PC-3 (cell line): ENCODE data around the gene CDCP1. TPM values are rescaled to one million over a fixed set of nuclear protein-coding genes. Genes with fewer than 3 reads are reported as not detected.

Experiments
- ATAC-seq: fragments of 200-7000 bp; cut with Tn5 transposase; 2 replicates; pipeline ENCODE4 v1.9.1; 2020; ENCODE audit warnings: mild to moderate bottlenecking, moderate library complexity
- BruUV-seq: library from RNA; stranded (reverse); fragments of 400-500 nt; replicated peaks from 2 replicates; lab custom pipeline; 2021; lab: Mats Ljungman, UMichigan
- CTCF ChIA-PET: fragments of 300-600 bp; sonication (Branson Sonifier 250); formaldehyde crosslinking; loops from one replicate; lab custom pipeline; 2022; ENCODE audit warnings: antibody characterized with exemption; lab: Charles Lee
- POLR2A ChIA-PET: fragments of 300-600 bp; sonication (Branson Sonifier 250); formaldehyde crosslinking; loops from one replicate; lab custom pipeline; 2022; ENCODE audit warnings: antibody characterized with exemption; ENCODE audit not compliant: unreplicated experiment; lab: Charles Lee
- DNase-seq: peaks from one replicate; pipeline ENCODE4 v3.0.0-alpha.2; 2015
- H2AFZ ChIP-seq: fragments of 300-600 bp; sonication (generic); 2 replicates; pipeline ENCODE4 v1.6.0; 2016; ENCODE audit warnings: antibody characterized with exemption, low read length
- H3F3A ChIP-seq: fragments of 300-600 bp; sonication (generic); one replicate; pipeline ENCODE4 v1.6.0; 2017; ENCODE audit warnings: antibody characterized with exemption, low read length, control low read depth, mild to moderate bottlenecking; ENCODE audit not compliant: unreplicated experiment
- H3K27ac ChIP-seq: fragments of 300-600 bp; sonication (generic); 2 replicates; pipeline ENCODE4 v1.5.1; 2016; ENCODE audit warnings: mild to moderate bottlenecking, low read length
- H3K27me3 ChIP-seq: fragments of 300-600 bp; sonication (generic); 2 replicates; pipeline ENCODE4 v1.6.1; 2016; ENCODE audit warnings: low read length, mixed read lengths
- H3K36me3 ChIP-seq: fragments of 300-600 bp; sonication (generic); 2 replicates; pipeline ENCODE4 v1.6.1; 2016; ENCODE audit warnings: low read depth, mixed run types, low read length, mixed read lengths
- H3K4me1 ChIP-seq: fragments of 300-600 bp; sonication (generic); 2 replicates; pipeline ENCODE4 v1.5.1; 2016; ENCODE audit warnings: low read length; ENCODE audit not compliant: insufficient read depth
- H3K4me2 ChIP-seq: fragments of 300-600 bp; sonication (generic); 2 replicates; pipeline ENCODE4 v1.6.0; 2016; ENCODE audit warnings: low read length
- H3K4me3 ChIP-seq: fragments of 300-600 bp; sonication (generic); 2 replicates; pipeline ENCODE4 v1.5.1; 2016; ENCODE audit warnings: mild to moderate bottlenecking, low read length, mixed read lengths
- H3K79me2 ChIP-seq: fragments of 300-600 bp; sonication (generic); 2 replicates; pipeline ENCODE4 v1.6.1; 2017; ENCODE audit warnings: low read length, mixed read lengths
- H3K9ac ChIP-seq: fragments of 300-600 bp; sonication (generic); 2 replicates; pipeline ENCODE4 v1.6.0; 2016; ENCODE audit warnings: mild to moderate bottlenecking, low read length
- H3K9me2 ChIP-seq: fragments of 300-600 bp; sonication (generic); replicated peaks from 2 replicates; pipeline ENCODE4 v1.6.1; 2016; ENCODE audit warnings: mixed run types, low read length, mixed read lengths
- H3K9me3 ChIP-seq: fragments of 300-600 bp; sonication (generic); 2 replicates; pipeline ENCODE4 v1.6.1; 2016; ENCODE audit warnings: low read length, mixed read lengths
- H4K20me1 ChIP-seq: fragments of 300-600 bp; sonication (generic); 2 replicates; pipeline ENCODE4 v1.6.1; 2016; ENCODE audit warnings: low read length, mixed read lengths
- EZH2 ChIP-seq: fragments of 300-600 bp; sonication (generic); IDR thresholded peaks from one replicate; pipeline ENCODE4 v1.6.1; 2017; ENCODE audit warnings: antibody characterized with exemption, mild to moderate bottlenecking, low read length; ENCODE audit not compliant: unreplicated experiment
- EZH2phosphoT487 ChIP-seq: fragments of 300-600 bp; sonication (generic); IDR thresholded peaks from 2 replicates; pipeline ENCODE4 v1.6.1; 2018; ENCODE audit warnings: mild to moderate bottlenecking, antibody characterized with exemption, low read length, borderline replicate concordance
- intact Hi-C: fragments of 100-400 bp; cut with micrococcal nuclease; formaldehyde crosslinking; loops from 2 replicates; pipeline ENCODE4 v1.9.0; 2023
- total RNA-seq: library from RNA; depleted of rRNA; stranded (reverse); fragments of >200 nt; gene quantifications from 2 replicates; pipeline ENCODE4 v1.2.3, GENCODE V29; 2014
- TF ChIP-seq, protein P1 (sequence below): fragments of 300-600 bp; sonication (generic); conservative IDR thresholded peaks from 2 replicates; pipeline ENCODE4 v1.5.1; 2017; ENCODE audit warnings: antibody characterized with exemption, low read depth, mild to moderate bottlenecking, low read length

Gene CDCP1
- total RNA-seq, 1 experiment from 2014 or later: 120 TPM

GRCh38 chr3:45082142-45082538, 64.0 kb downstream of the CDCP1 start:
- no peak for DNase-seq
- CTCF ChIA-PET: no interaction called here

GRCh38 chr3:45081506-45082141, 64.6 kb downstream of the CDCP1 start:
- Histone ChIP-seq H3K9me2 (no peaks in the 10 kb centered on the region), H3K79me2 (peaks cover 15% of the 10 kb centered on the region), H3K4me2 (no peak overlapping the region), H3K9me3 (no peaks in the 10 kb centered on the region), H3K9ac (no peak overlapping the region), H3K27ac (no peak overlapping the region), H4K20me1 (no peaks in the 10 kb centered on the region), H3K27me3 (no peaks in the 10 kb centered on the region), H3F3A (no peaks in the 10 kb centered on the region), H2AFZ (no peak overlapping the region), H3K36me3 (peaks cover 48% of the 10 kb centered on the region), H3K4me3 (no peak overlapping the region), H3K4me1 (peaks cover 14% of the 10 kb centered on the region)
- CTCF ChIA-PET: no interaction called here
- BruUV-seq: no TSS peak
- intact Hi-C loops: no loop called here
- POLR2A ChIA-PET: interaction anchor here (0.5 kb wide), 1 partner anchor 42 kb away, joined by 4 read pairs; no protein-coding TSS in a partner anchor
- TF ChIP-seq EZH2phosphoT487 (no peak), EZH2 (no peak)
- TF ChIP-seq, protein P1, sequence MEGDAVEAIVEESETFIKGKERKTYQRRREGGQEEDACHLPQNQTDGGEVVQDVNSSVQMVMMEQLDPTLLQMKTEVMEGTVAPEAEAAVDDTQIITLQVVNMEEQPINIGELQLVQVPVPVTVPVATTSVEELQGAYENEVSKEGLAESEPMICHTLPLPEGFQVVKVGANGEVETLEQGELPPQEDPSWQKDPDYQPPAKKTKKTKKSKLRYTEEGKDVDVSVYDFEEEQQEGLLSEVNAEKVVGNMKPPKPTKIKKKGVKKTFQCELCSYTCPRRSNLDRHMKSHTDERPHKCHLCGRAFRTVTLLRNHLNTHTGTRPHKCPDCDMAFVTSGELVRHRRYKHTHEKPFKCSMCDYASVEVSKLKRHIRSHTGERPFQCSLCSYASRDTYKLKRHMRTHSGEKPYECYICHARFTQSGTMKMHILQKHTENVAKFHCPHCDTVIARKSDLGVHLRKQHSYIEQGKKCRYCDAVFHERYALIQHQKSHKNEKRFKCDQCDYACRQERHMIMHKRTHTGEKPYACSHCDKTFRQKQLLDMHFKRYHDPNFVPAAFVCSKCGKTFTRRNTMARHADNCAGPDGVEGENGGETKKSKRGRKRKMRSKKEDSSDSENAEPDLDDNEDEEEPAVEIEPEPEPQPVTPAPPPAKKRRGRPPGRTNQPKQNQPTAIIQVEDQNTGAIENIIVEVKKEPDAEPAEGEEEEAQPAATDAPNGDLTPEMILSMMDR: no peak
- ATAC-seq (no peak), DNase-seq (no peak)

More at GRCh38 chr3:45082142-45082538, 64.0 kb downstream of the CDCP1 start:
- Histone ChIP-seq H3K4me3 (no peak overlapping the region), H4K20me1 (no peaks in the 10 kb centered on the region), H3K9ac (no peak overlapping the region), H3K4me1 (peaks cover 14% of the 10 kb centered on the region), H3K9me2 (no peaks in the 10 kb centered on the region), H3K27me3 (no peaks in the 10 kb centered on the region), H3K79me2 (peaks cover 20% of the 10 kb centered on the region), H3K27ac (no peak overlapping the region), H3K36me3 (peaks cover 53% of the 10 kb centered on the region), H3F3A (no peaks in the 10 kb centered on the region), H3K9me3 (no peaks in the 10 kb centered on the region), H3K4me2 (no peak overlapping the region), H2AFZ (no peak overlapping the region)
- ATAC-seq: no peak
- POLR2A ChIA-PET: interaction anchor here (0.5 kb wide), 1 partner anchor 42 kb away, joined by 4 read pairs; no protein-coding TSS in a partner anchor
- TF ChIP-seq EZH2phosphoT487 (no peak), EZH2 (no peak)
- TF ChIP-seq, protein P1: no peak
- intact Hi-C loops: no loop called here
- BruUV-seq: no TSS peak

- no peak for TF ChIP-seq EZH2
- TF ChIP-seq EZH2phosphoT487: no peak
- TF ChIP-seq, protein P1: no peak
- Histone ChIP-seq H3F3A (no peaks in the 10 kb centered on the region), H2AFZ (no peak overlapping the region), H3K9me2 (no peaks in the 10 kb centered on the region), H3K9me3 (no peaks in the 10 kb centered on the region), H3K4me2 (no peak overlapping the region), H4K20me1 (no peaks in the 10 kb centered on the region), H3K27ac (no peak overlapping the region), H3K36me3 (peaks cover 40% of the 10 kb centered on the region), H3K9ac (no peak overlapping the region), H3K4me3 (no peak overlapping the region), H3K27me3 (no peaks in the 10 kb centered on the region), H3K4me1 (peaks cover 14% of the 10 kb centered on the region), H3K79me2 (peaks cover 15% of the 10 kb centered on the region)
- ATAC-seq (no peak), DNase-seq (no peak)
- no TSS peak for BruUV-seq
- ChIA-PET CTCF (no interaction called here), POLR2A (no interaction called here)
- intact Hi-C loops: no loop called here
These were observed 65.4 kb downstream of the CDCP1 start for GRCh38 chr3:45080824-45081223.
